ENCODE data around the gene SDK1.

Gene SDK1

GRCh38 chr7:3908153-3908552, 607.1 kb downstream of the SDK1 start:
- DNase-seq (ENCODE audit: extremely low read depth, low read depth): no peak
- no peak for TF ChIP-seq CTCF (IDR thresholded peaks at IDR 0.05; ENCODE audit: low read depth, low read length)

GRCh38 chr7:3909128-3909527, 608.1 kb downstream of the SDK1 start:
- no peak for DNase-seq (ENCODE audit: extremely low read depth, low read depth)
- TF ChIP-seq CTCF (IDR thresholded peaks at IDR 0.05; ENCODE audit: low read depth, low read length): no peak

- no peak for TF ChIP-seq CTCF (IDR thresholded peaks at IDR 0.05; ENCODE audit: low read depth, low read length)
- no peak for DNase-seq (ENCODE audit: extremely low read depth, low read depth)
These were observed 609.0 kb downstream of the SDK1 start for GRCh38 chr7:3910054-3910453.

GRCh38 chr7:3911685-3912084, 610.6 kb downstream of the SDK1 start:
- no peak for TF ChIP-seq CTCF (IDR thresholded peaks at IDR 0.05; ENCODE audit: low read depth, low read length)

GRCh38 chr7:3912291-3912690, 611.2 kb downstream of the SDK1 start:
- no peak for TF ChIP-seq CTCF (IDR thresholded peaks at IDR 0.05; ENCODE audit: low read depth, low read length)
- DNase-seq (ENCODE audit: extremely low read depth, low read depth): no peak

More at GRCh38 chr7:3911685-3912084, 610.6 kb downstream of the SDK1 start:
- DNase-seq (ENCODE audit: extremely low read depth, low read depth): no peak

GRCh38 chr7:3914051-3914775, 613.2 kb downstream of the SDK1 start:
- no peak for TF ChIP-seq CTCF (IDR thresholded peaks at IDR 0.05; ENCODE audit: low read depth, low read length)
- DNase-seq (ENCODE audit: extremely low read depth, low read depth): no peak

DNA sequence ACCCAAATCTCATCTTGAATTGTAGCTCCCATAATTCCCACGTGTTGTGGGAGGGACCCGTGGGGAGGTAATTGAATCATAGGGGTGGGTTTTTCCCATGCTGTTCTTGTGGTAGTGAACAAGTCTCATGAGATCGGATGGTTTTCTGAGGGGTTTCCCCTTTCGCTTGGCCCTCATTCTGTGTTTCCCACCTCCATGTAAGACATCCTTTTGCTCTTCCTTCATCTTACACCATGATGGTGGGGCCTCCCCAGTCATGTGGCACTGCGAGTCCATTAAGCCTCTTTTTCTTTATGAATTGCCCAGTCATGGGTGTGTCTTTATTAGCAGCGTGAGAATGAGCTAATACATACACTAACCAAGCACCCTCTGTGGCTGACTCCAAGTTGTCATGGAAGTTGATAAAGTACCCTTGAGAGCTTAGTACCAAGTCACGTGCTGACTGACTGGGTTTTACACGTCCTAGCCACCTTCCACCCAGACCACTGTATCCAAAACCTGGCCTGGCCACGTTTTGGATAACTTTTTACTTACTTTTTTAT, 614.4 kb downstream of the SDK1 start:
- DNase-seq (ENCODE audit: extremely low read depth, low read depth): no peak
- TF ChIP-seq CTCF (IDR thresholded peaks at IDR 0.05; ENCODE audit: low read depth, low read length): no peak
